Mucosa of descending colon (tissue), 3 donors: ENCODE data around the gene PLPPR5. TPM values are rescaled to one million over a fixed set of nuclear protein-coding genes. Genes with fewer than 3 reads are reported as not detected.

Source experiments
- ATAC-seq: fragments of 200-7000 bp; cut with Tn5 transposase; one replicate; pipeline ENCODE4 v1.9.1; 2020; ENCODE audit warnings: mild to moderate bottlenecking, moderate library complexity
- DNase-seq, 3 donors: peaks; one replicate each; pipeline ENCODE4 v3.0.0-alpha.2; 2020
- H3K36me3 ChIP-seq: fragments of 200-600 bp; one replicate; pipeline ENCODE4 v1.8.0; 2021; ENCODE audit warnings: low read depth, mild to moderate bottlenecking
- H3K4me1 ChIP-seq: fragments of 200-600 bp; one replicate; pipeline ENCODE4 v1.8.0; 2021; ENCODE audit warnings: low read depth, mild to moderate bottlenecking
- H3K4me3 ChIP-seq: fragments of 200-600 bp; one replicate; pipeline ENCODE4 v1.8.0; 2021; ENCODE audit warnings: mild to moderate bottlenecking
- H3K9me3 ChIP-seq: fragments of 200-600 bp; one replicate; pipeline ENCODE4 v1.8.0; 2021; ENCODE audit warnings: mild to moderate bottlenecking
- intact Hi-C, 2 donors: fragments of 100-400 bp; cut with DNase I in 1 of 2; cut with micrococcal nuclease in 1 of 2; formaldehyde crosslinking; loops; one replicate each; pipeline versions ENCODE4 v1.11.0 to v1.11.1; 2022; cut with DNase I, micrococcal nuclease
- total RNA-seq, 3 donors: library from RNA; stranded (reverse); fragmentation: NEBNext Ultra II Directional in 2 of 3; extraction: Animal tissue kit (Norgen Biotek cat#: 25700) in 2 of 3; gene quantifications; one replicate each; pipeline versions ENCODE4 v1.2.1 to v1.2.4, GENCODE V29; 2021 to 2023
- TF ChIP-seq, protein P1 (sequence below): fragments of 200-600 bp; IDR thresholded peaks from one replicate; pipeline ENCODE4 v1.8.0; 2022; ENCODE audit warnings: antibody characterized with exemption, mild to moderate bottlenecking
- donor health status: DM: no; HTN: no; CAD: no; lungs with moderate emphysema.
- donor health status: DM: no; HTN: no; CAD: no.
- donor health status: DM: no; HTN: yes; CAD: no.

The PLPPR5 gene
- total RNA-seq, 3 donors from 2014 or later, result 0.38 TPM; not detected in 2

DNA sequence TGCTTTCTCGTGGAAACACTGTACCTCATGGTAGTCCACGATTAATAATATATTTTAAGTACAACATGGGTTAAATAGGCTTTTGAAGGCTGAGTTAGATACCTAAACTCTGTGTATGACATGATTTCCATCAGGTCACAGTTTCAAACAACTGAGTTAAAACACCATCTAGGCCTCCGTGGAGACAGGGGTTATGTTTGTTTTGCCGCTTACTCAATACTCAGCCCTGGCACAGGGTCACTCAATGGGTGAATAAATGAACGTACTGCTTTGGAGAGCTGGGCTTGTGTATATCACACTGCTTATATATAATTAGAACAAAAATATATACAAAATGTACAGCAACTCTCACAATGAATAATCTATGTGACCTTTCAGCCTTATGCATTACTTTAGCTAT lies 72.5 kb downstream of the PLPPR5 start:
- ATAC-seq, result no peak
- Histone ChIP-seq H3K4me1 (no peaks in the 10 kb centered on the region), H3K9me3 (no peaks in the 10 kb centered on the region), H3K4me3 (no peak overlapping the region), H3K36me3 (no peaks in the 10 kb centered on the region)
- DNase-seq, result no peak
- intact Hi-C loops, result no loop called here
- TF ChIP-seq, protein P1, sequence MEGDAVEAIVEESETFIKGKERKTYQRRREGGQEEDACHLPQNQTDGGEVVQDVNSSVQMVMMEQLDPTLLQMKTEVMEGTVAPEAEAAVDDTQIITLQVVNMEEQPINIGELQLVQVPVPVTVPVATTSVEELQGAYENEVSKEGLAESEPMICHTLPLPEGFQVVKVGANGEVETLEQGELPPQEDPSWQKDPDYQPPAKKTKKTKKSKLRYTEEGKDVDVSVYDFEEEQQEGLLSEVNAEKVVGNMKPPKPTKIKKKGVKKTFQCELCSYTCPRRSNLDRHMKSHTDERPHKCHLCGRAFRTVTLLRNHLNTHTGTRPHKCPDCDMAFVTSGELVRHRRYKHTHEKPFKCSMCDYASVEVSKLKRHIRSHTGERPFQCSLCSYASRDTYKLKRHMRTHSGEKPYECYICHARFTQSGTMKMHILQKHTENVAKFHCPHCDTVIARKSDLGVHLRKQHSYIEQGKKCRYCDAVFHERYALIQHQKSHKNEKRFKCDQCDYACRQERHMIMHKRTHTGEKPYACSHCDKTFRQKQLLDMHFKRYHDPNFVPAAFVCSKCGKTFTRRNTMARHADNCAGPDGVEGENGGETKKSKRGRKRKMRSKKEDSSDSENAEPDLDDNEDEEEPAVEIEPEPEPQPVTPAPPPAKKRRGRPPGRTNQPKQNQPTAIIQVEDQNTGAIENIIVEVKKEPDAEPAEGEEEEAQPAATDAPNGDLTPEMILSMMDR, result no peak

DNA sequence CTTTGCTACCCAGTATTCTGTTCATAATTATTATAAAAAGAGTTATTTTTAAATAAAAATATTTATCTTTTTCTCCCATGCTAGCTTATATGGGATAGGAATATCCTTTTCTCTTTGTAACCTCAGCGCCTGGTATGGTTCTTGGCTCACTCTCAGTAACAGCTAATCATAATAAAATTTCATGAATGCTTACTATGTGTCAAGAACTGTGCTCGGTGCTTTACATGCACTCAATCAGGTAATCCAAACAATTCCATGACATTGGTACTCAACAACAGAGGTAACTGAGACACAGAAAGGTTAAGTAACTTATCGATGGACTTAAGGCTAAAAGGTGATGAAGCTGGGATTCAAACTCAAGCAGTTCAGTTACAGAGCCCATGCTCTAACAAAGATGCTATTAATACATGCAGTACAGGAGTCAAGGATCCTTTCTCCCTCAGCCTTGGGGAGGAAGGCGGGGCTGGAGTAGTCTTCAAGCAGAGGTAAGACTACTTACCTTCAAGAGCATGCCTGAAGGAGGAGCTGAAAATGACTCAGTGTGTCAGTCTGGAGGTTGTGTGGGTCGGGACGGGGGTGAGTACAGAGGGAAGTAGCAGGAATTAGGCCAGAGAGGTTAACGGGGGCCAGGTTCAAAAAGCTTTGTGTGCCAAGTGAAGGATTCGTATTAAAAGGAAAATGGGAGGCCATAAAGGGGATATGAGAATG lies 73.4 kb downstream of the PLPPR5 start:
- Histone ChIP-seq H3K36me3 (no peaks in the 10 kb centered on the region), H3K4me1 (no peaks in the 10 kb centered on the region), H3K4me3 (no peak overlapping the region), H3K9me3 (no peaks in the 10 kb centered on the region)
- intact Hi-C loops, result no loop called here
- ATAC-seq (no peak), DNase-seq (no peak)
- TF ChIP-seq, protein P1, result no peak

DNA sequence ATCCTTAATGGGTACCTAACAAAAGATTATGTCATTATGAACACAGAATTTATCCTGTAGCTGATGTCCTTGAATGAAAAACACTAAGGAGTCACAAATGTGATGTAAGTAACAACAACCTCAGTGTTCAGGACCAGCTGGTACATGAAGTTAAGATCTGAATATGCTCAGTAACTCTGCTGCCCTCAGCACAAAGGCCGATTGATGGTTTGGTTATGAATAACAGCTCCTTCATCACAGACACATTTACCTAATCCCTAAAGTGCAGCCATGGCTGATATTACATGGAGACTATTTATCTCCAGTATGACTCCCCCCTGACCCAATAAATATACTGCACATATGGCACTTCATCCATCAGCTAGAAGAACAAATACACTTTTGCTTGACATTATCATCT lies 75.2 kb downstream of the PLPPR5 start:
- Histone ChIP-seq H3K4me1 (no peaks in the 10 kb centered on the region), H3K4me3 (no peak overlapping the region), H3K9me3 (no peaks in the 10 kb centered on the region), H3K36me3 (no peaks in the 10 kb centered on the region)
- ATAC-seq (no peak), DNase-seq (no peak)
- intact Hi-C loops, result no loop called here
- TF ChIP-seq, protein P1, result no peak

DNA sequence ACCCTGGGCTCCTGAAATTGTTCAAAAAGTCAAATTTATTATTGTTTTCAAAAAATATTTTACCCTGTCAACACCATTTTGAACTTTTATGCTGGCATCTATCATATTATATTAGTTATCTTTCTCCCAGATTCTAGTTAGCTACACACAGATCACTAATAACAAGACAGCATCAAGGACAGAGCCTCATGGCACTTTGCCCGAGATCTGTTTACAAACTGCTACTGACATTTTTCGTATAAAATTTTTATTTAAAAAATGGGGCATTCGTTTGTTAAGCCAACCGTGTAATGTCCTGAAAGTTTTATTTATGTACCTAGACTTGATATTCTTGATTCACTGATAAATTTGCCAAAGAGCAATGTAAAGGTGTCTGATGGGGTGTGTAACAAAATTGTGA lies 78.1 kb downstream of the PLPPR5 start:
- TF ChIP-seq, protein P1, result no peak
- ATAC-seq, result no peak

DNA sequence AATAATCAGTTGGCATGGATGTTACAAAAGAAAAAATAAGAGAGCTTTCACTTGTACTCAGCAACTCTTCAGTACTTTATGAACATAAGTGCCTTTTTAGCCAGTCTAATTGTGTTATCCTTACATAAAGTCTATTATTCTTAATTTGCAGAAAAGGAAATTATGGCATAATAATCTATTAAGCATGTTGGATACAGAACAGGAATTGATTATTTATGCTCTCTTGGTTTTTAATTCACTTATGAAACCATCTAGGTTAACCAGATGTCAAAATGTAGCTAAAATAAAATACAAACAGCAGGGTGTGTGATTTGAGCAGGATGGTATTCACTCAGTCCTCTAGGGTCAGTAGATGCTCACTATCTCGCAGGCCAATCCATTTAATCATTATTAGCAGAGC lies 79.7 kb downstream of the PLPPR5 start:
- Histone ChIP-seq H3K4me3 (no peak overlapping the region), H3K9me3 (no peaks in the 10 kb centered on the region), H3K4me1 (no peaks in the 10 kb centered on the region), H3K36me3 (no peaks in the 10 kb centered on the region)
- no peak for DNase-seq
- ATAC-seq, result no peak
- intact Hi-C loops, result no loop called here
- TF ChIP-seq, protein P1, result no peak

More for the DNA sequence above, 78.1 kb downstream of the PLPPR5 start:
- H3K36me3 ChIP-seq, result no peaks in the 10 kb centered on the region
- H3K9me3 ChIP-seq, result no peaks in the 10 kb centered on the region
- intact Hi-C loops, result no loop called here
- DNase-seq, result no peak
- no peak overlapping the region for H3K4me3 ChIP-seq
- H3K4me1 ChIP-seq, result no peaks in the 10 kb centered on the region

DNA sequence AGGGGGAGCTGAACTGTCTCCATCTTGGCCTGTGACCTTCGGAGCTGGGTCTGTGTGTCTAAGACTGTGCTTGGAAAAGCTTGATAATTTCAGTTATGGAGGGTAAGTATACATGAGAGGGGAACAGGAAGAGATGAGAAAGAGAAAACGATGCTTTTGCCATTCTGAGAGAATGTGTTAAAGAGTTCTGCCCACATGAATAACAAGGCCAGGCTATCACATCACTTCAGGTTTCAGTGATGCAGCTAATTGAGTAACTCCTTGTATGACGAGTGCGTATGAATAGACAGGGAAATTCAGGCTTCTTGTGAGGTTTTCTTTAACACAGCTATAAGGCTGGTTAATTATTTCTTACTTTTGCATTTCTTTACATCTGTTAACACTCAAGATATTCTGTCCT lies 81.0 kb downstream of the PLPPR5 start:
- ATAC-seq (no peak), DNase-seq (no peak)
- Histone ChIP-seq H3K4me3 (no peak overlapping the region), H3K36me3 (no peaks in the 10 kb centered on the region), H3K9me3 (no peaks in the 10 kb centered on the region), H3K4me1 (no peaks in the 10 kb centered on the region)
- intact Hi-C loops, result no loop called here
- TF ChIP-seq, protein P1, result no peak
